ENCODE results near the gene PTPRT. TPM values are rescaled to one million over a fixed set of nuclear protein-coding genes. Genes with fewer than 3 reads are reported as not detected.

Gene PTPRT
- total RNA-seq, 1 experiment from 2014 or later: 0.13 TPM

DNA sequence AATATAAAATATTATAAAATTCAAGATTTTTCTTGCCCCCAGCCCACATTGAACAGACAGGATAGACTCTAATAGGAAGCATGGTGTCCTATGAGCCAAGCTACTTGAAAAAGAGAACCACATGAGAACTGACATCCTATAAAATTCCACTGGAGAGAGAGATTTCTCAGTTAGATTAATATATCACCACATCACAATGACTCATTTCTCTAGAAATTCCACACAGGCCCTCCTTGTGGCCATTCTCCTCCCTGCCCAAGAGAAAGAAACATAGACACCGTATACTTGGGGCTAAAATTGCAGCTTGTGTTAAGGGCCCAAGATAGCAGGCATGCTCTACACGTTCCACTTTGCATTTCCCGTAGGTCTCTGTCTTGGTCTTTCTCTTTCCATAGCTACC is 481.4 kb downstream of the PTPRT start:
- H3K4me2 ChIP-seq (ENCODE audit: insufficient read depth, insufficient read length, low read length): no peak overlapping the region
- no peaks in the 10 kb centered on the region for H3K4me1 Mint-ChIP-seq
- TF ChIP-seq, protein P1, sequence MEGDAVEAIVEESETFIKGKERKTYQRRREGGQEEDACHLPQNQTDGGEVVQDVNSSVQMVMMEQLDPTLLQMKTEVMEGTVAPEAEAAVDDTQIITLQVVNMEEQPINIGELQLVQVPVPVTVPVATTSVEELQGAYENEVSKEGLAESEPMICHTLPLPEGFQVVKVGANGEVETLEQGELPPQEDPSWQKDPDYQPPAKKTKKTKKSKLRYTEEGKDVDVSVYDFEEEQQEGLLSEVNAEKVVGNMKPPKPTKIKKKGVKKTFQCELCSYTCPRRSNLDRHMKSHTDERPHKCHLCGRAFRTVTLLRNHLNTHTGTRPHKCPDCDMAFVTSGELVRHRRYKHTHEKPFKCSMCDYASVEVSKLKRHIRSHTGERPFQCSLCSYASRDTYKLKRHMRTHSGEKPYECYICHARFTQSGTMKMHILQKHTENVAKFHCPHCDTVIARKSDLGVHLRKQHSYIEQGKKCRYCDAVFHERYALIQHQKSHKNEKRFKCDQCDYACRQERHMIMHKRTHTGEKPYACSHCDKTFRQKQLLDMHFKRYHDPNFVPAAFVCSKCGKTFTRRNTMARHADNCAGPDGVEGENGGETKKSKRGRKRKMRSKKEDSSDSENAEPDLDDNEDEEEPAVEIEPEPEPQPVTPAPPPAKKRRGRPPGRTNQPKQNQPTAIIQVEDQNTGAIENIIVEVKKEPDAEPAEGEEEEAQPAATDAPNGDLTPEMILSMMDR (conservative IDR thresholded peaks at IDR 0.05): no peak
- DNase-seq: no peak
- no peak overlapping the region for H3K18ac ChIP-seq (ENCODE audit: insufficient read length, low read depth, low read length)
- H3K9me3 ChIP-seq (ENCODE audit: control insufficient read depth, low read depth, low read length): peaks cover 31% of the 10 kb centered on the region
- H4K5ac ChIP-seq (ENCODE audit: insufficient read length, low read depth, low read length): no peak overlapping the region
- no peak overlapping the region for H3K27ac Mint-ChIP-seq
- H3K79me2 ChIP-seq (ENCODE audit: insufficient read depth, low read length): no peaks in the 10 kb centered on the region
- H2BK120ac ChIP-seq (ENCODE audit: low read depth, low read length, poor library complexity, severe bottlenecking): no peak overlapping the region
- H3K23me2 ChIP-seq (ENCODE audit: insufficient read length, low read depth, low read length, poor library complexity, severe bottlenecking): no peaks in the 10 kb centered on the region
- no peak overlapping the region for H2AK5ac ChIP-seq (ENCODE audit: insufficient read length, low read length)
- no peaks in the 10 kb centered on the region for H3K79me1 ChIP-seq (ENCODE audit: insufficient read depth, low read depth, low read length, poor library complexity, severe bottlenecking)
- no peak overlapping the region for H3K23ac ChIP-seq (ENCODE audit: insufficient read length, low read depth, low read length)
- no peaks in the 10 kb centered on the region for H3K27me3 ChIP-seq (ENCODE audit: insufficient read depth, low read length)
- no peak overlapping the region for H3K9ac ChIP-seq (ENCODE audit: extremely low read depth, insufficient read length, low read length)
- H3K14ac ChIP-seq (ENCODE audit: insufficient read depth, low read length): no peak overlapping the region
- H3K36me3 Mint-ChIP-seq (ENCODE audit: insufficient read depth in 1 of 3, low read depth in 3 of 3): peaks cover 14 to 17% (median 16%) of the 10 kb centered on the region in 3 experiments
- no peak overlapping the region for H3K27ac ChIP-seq (ENCODE audit: insufficient read length, low read depth, low read length)
- no peaks in the 10 kb centered on the region for H4K20me1 ChIP-seq (ENCODE audit: control insufficient read depth, insufficient read depth, insufficient read length)
- H3K4ac ChIP-seq (ENCODE audit: low read depth, low read length): no peak overlapping the region
- no peak overlapping the region for H3K4me3 Mint-ChIP-seq
- no peaks in the 10 kb centered on the region for H3K4me1 ChIP-seq (ENCODE audit: insufficient read depth, low read length)
- H4K8ac ChIP-seq (replicated peaks; ENCODE audit: insufficient read length, low read depth, low read length): no peak overlapping the region
- no peak overlapping the region for H3T11ph ChIP-seq (ENCODE audit: low read length)
- peaks cover 3% of the 10 kb centered on the region; the same call in 1 of the 2 replicates for H3K27me3 Mint-ChIP-seq (ENCODE audit: low read depth)
- H3K9me3 Mint-ChIP-seq: peaks cover 32 to 42% of the 10 kb centered on the region in 2 experiments
- H2BK12ac ChIP-seq (ENCODE audit: insufficient read length, low read depth, low read length): no peak overlapping the region
- no peak overlapping the region for H2BK5ac ChIP-seq (ENCODE audit: insufficient read length, low read length)
- H4K91ac ChIP-seq (ENCODE audit: insufficient read length, low read depth, low read length): no peak overlapping the region
- no peak overlapping the region for H2BK20ac ChIP-seq (ENCODE audit: low read depth, low read length, poor library complexity, severe bottlenecking)
- H2BK15ac ChIP-seq (ENCODE audit: low read depth, low read length): no peak overlapping the region
- no peak overlapping the region for H3K56ac ChIP-seq (ENCODE audit: insufficient read length, low read depth, low read length)
- no CpG with 5 or more reads among the region's 3 CpGs for WGBS (ENCODE audit: extremely low coverage, insufficient read length, low lambda C conversion rate)
- no peak overlapping the region for H2AFZ ChIP-seq (ENCODE audit: low read length)
